ENCODE measurements around the gene NELL1. TPM values are rescaled to one million over a fixed set of nuclear protein-coding genes. Genes with fewer than 3 reads are reported as not detected.

Gene NELL1
- total RNA-seq, 1 experiment from 2014 or later: not detected

- Histone ChIP-seq H3K9me3 (ENCODE audit: control insufficient read depth, insufficient read depth, low read depth, low read length) (no peaks in the 10 kb centered on the region), H3K27me3 (ENCODE audit: control insufficient read depth, insufficient read depth, low read length) (no peaks in the 10 kb centered on the region), H3K27ac (ENCODE audit: low read length) (no peak overlapping the region), H3K4me3 (ENCODE audit: low read depth in 2 of 2, low read length in 2 of 2) (no peak overlapping the region), H3K4me1 (ENCODE audit: control insufficient read depth, insufficient read depth, low read length) (no peaks in the 10 kb centered on the region), H3K36me3 (ENCODE audit: control insufficient read depth, insufficient read depth, low read length) (no peaks in the 10 kb centered on the region)
- no TSS peak for BruUV-seq (replicated peaks)
- CTCF ChIA-PET: no interaction called here
- DNase-seq (ENCODE audit: low read depth, low spot score) (no peak), ATAC-seq (no peak)
- POLR2A ChIA-PET: no interaction called here
- intact Hi-C loops (cut with micrococcal nuclease; ENCODE audit: unreplicated experiment): no loop called here
- in situ Hi-C loops (cut with HindIII; ENCODE audit: low pct_unique_long_range_greater_than_20kb, low sequenced_read_pairs): no loop called here
- TF ChIP-seq POLR2AphosphoS5 (IDR thresholded peaks at IDR 0.05; ENCODE audit: low read depth, low read length) (no peak), SIN3A (IDR thresholded peaks at IDR 0.05; ENCODE audit: borderline replicate concordance, insufficient read depth, low read depth, low read length) (no peak), TCF7L2 (IDR thresholded peaks at IDR 0.05; ENCODE audit: low read depth, low read length) (no peak)
- TF ChIP-seq, protein P1, sequence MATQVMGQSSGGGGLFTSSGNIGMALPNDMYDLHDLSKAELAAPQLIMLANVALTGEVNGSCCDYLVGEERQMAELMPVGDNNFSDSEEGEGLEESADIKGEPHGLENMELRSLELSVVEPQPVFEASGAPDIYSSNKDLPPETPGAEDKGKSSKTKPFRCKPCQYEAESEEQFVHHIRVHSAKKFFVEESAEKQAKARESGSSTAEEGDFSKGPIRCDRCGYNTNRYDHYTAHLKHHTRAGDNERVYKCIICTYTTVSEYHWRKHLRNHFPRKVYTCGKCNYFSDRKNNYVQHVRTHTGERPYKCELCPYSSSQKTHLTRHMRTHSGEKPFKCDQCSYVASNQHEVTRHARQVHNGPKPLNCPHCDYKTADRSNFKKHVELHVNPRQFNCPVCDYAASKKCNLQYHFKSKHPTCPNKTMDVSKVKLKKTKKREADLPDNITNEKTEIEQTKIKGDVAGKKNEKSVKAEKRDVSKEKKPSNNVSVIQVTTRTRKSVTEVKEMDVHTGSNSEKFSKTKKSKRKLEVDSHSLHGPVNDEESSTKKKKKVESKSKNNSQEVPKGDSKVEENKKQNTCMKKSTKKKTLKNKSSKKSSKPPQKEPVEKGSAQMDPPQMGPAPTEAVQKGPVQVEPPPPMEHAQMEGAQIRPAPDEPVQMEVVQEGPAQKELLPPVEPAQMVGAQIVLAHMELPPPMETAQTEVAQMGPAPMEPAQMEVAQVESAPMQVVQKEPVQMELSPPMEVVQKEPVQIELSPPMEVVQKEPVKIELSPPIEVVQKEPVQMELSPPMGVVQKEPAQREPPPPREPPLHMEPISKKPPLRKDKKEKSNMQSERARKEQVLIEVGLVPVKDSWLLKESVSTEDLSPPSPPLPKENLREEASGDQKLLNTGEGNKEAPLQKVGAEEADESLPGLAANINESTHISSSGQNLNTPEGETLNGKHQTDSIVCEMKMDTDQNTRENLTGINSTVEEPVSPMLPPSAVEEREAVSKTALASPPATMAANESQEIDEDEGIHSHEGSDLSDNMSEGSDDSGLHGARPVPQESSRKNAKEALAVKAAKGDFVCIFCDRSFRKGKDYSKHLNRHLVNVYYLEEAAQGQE (IDR thresholded peaks at IDR 0.05; ENCODE audit: insufficient read depth in 1 of 2, low read depth in 2 of 2, low read length in 1 of 2): no peak
- TF ChIP-seq, protein P2, sequence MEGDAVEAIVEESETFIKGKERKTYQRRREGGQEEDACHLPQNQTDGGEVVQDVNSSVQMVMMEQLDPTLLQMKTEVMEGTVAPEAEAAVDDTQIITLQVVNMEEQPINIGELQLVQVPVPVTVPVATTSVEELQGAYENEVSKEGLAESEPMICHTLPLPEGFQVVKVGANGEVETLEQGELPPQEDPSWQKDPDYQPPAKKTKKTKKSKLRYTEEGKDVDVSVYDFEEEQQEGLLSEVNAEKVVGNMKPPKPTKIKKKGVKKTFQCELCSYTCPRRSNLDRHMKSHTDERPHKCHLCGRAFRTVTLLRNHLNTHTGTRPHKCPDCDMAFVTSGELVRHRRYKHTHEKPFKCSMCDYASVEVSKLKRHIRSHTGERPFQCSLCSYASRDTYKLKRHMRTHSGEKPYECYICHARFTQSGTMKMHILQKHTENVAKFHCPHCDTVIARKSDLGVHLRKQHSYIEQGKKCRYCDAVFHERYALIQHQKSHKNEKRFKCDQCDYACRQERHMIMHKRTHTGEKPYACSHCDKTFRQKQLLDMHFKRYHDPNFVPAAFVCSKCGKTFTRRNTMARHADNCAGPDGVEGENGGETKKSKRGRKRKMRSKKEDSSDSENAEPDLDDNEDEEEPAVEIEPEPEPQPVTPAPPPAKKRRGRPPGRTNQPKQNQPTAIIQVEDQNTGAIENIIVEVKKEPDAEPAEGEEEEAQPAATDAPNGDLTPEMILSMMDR (IDR thresholded peaks at IDR 0.05): no peak
These were observed 240.8 kb downstream of the NELL1 start for GRCh38 chr11:20909995-20910726.

DNA sequence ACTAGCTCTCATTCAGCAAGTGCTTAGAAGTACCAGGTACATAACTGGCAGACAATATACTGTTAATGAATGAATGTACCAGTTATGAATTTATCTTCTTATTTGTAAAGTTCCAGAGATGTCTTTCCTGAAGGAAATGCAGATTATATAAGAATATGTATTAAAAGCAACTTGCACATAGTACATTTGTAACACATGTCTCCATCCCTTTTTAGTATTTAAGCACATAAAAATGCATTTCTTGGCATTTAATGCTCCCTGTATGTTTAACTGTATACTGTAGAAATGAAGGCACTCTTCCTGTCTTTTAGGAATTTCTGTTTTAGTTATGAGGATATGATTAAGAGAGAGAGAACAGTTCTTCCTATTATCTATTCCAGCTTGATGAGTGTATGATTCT lies 241.3 kb downstream of the NELL1 start:
- Histone ChIP-seq H3K9me3 (ENCODE audit: control insufficient read depth, insufficient read depth, low read depth, low read length) (no peaks in the 10 kb centered on the region), H3K4me1 (ENCODE audit: control insufficient read depth, insufficient read depth, low read length) (no peaks in the 10 kb centered on the region), H3K27ac (ENCODE audit: low read length) (no peak overlapping the region), H3K4me3 (ENCODE audit: low read depth in 2 of 2, low read length in 2 of 2) (no peak overlapping the region), H3K27me3 (ENCODE audit: control insufficient read depth, insufficient read depth, low read length) (no peaks in the 10 kb centered on the region), H3K36me3 (ENCODE audit: control insufficient read depth, insufficient read depth, low read length) (no peaks in the 10 kb centered on the region)
- DNase-seq (ENCODE audit: low read depth, low spot score) (no peak), ATAC-seq (no peak)
- BruUV-seq (replicated peaks): no TSS peak
- ChIA-PET POLR2A (no interaction called here), CTCF (no interaction called here)
- in situ Hi-C loops (cut with HindIII; ENCODE audit: low pct_unique_long_range_greater_than_20kb, low sequenced_read_pairs): no loop called here
- no peak for TF ChIP-seq TCF7L2 (IDR thresholded peaks at IDR 0.05; ENCODE audit: low read depth, low read length)
- TF ChIP-seq SIN3A (IDR thresholded peaks at IDR 0.05; ENCODE audit: borderline replicate concordance, insufficient read depth, low read depth, low read length): no peak
- TF ChIP-seq, protein P1 (IDR thresholded peaks at IDR 0.05; ENCODE audit: insufficient read depth in 1 of 2, low read depth in 2 of 2, low read length in 1 of 2): no peak
- TF ChIP-seq POLR2AphosphoS5 (IDR thresholded peaks at IDR 0.05; ENCODE audit: low read depth, low read length): no peak
- TF ChIP-seq, protein P2 (IDR thresholded peaks at IDR 0.05): no peak
- intact Hi-C loops (cut with micrococcal nuclease; ENCODE audit: unreplicated experiment): no loop called here
